ENCODE measurements around the gene IFT27. TPM values are rescaled to one million over a fixed set of nuclear protein-coding genes. Genes with fewer than 3 reads are reported as not detected.

The IFT27 gene
- 25.2 and 26.9 TPM in 2 replicates for total RNA-seq

GRCh38 chr22:36775964-36776669, at the start of gene IFT27:
TSS of gene IFT27 (minus strand) at chr22:36776119. CDS start at chr22:36775707, 412 bp downstream.
- intact Hi-C loops (cut with micrococcal nuclease): loop anchor here (1.0 to 2.0 kb wide), 2 partner anchors 247 to 423 kb away; partner anchors contain the start of gene EIF3D

GRCh38 chr22:36824655-36825054, 48.7 kb upstream of the IFT27 start:
- intact Hi-C loops (cut with micrococcal nuclease): no loop called here

- intact Hi-C loops (cut with micrococcal nuclease): no loop called here
Observed at GRCh38 chr22:36823186-36823839, 47.4 kb upstream of the IFT27 start.

- intact Hi-C loops (cut with micrococcal nuclease): no loop called here
Observed at GRCh38 chr22:36822581-36822980, 46.7 kb upstream of the IFT27 start.

- intact Hi-C loops (cut with micrococcal nuclease): no loop called here
Observed at GRCh38 chr22:36819112-36819511, 43.2 kb upstream of the IFT27 start.

GRCh38 chr22:36818010-36818642, 42.2 kb upstream of the IFT27 start:
- intact Hi-C loops (cut with micrococcal nuclease): no loop called here

GRCh38 chr22:36817525-36817848, 41.6 kb upstream of the IFT27 start:
- intact Hi-C loops (cut with micrococcal nuclease): no loop called here

- intact Hi-C loops (cut with micrococcal nuclease): no loop called here
Observed at GRCh38 chr22:36816636-36817524, 41.0 kb upstream of the IFT27 start, which contains the start of gene PVALB. TSS of gene PVALB (minus strand) at chr22:36817035. CDS start at chr22:36817005, 30 bp downstream.

GRCh38 chr22:36816339-36816635, 40.4 kb upstream of the IFT27 start:
- intact Hi-C loops (cut with micrococcal nuclease): no loop called here

GRCh38 chr22:36815558-36816338, 39.8 kb upstream of the IFT27 start:
- intact Hi-C loops (cut with micrococcal nuclease): no loop called here

- intact Hi-C loops (cut with micrococcal nuclease): no loop called here
Observed at GRCh38 chr22:36814801-36815200, 38.9 kb upstream of the IFT27 start.

- intact Hi-C loops (cut with micrococcal nuclease): no loop called here
Observed at GRCh38 chr22:36811094-36811800, 35.3 kb upstream of the IFT27 start.

- intact Hi-C loops (cut with micrococcal nuclease): no loop called here
Observed at GRCh38 chr22:36809351-36809750, 33.4 kb upstream of the IFT27 start.

GRCh38 chr22:36808721-36809344, 32.9 kb upstream of the IFT27 start:
- intact Hi-C loops (cut with micrococcal nuclease): no loop called here

GRCh38 chr22:36807627-36808026, 31.7 kb upstream of the IFT27 start:
- intact Hi-C loops (cut with micrococcal nuclease): no loop called here

- intact Hi-C loops (cut with micrococcal nuclease): no loop called here
Observed at GRCh38 chr22:36806835-36807234, 30.9 kb upstream of the IFT27 start.

- intact Hi-C loops (cut with micrococcal nuclease): no loop called here
Observed at GRCh38 chr22:36803358-36803757, 27.4 kb upstream of the IFT27 start.

GRCh38 chr22:36798674-36799066, 22.8 kb upstream of the IFT27 start:
- intact Hi-C loops (cut with micrococcal nuclease): no loop called here

GRCh38 chr22:36797911-36798673, 22.2 kb upstream of the IFT27 start:
- intact Hi-C loops (cut with micrococcal nuclease): no loop called here

Measured in T-helper 2 cell treated with Interferon-gamma antibody and Interleukin-4, amounts not matched to agents 100 ng/mL and 5 ng/mL, for 36 hours (primary cell).